ENCODE data around the gene MYOM1. TPM values are rescaled to one million over a fixed set of nuclear protein-coding genes. Genes with fewer than 3 reads are reported as not detected.
"Not testable (repeated sequence)": the region's sequence is repeated elsewhere in the genome, so short reads cannot be mapped to it uniquely, and the experiment has no call there.

MYOM1 gene
- total RNA-seq, 1 donor from 2014 or later = 1.3 TPM

- H3K9me3 Mint-ChIP-seq (ENCODE audit: unreplicated experiment) = no peaks in the 10 kb centered on the region
- DNase-seq = no peak
- no peak overlapping the region for H3K27ac Mint-ChIP-seq (ENCODE audit: unreplicated experiment)
- H3K36me3 Mint-ChIP-seq (ENCODE audit: unreplicated experiment) = no peaks in the 10 kb centered on the region
- H3K4me1 Mint-ChIP-seq (ENCODE audit: low read depth, unreplicated experiment) = no peaks in the 10 kb centered on the region
- no peaks in the 10 kb centered on the region for H3K27me3 Mint-ChIP-seq (ENCODE audit: unreplicated experiment)
- H3K4me3 Mint-ChIP-seq (ENCODE audit: unreplicated experiment) = no peak overlapping the region
- TF ChIP-seq CTCF (IDR thresholded peaks at IDR 0.05; ENCODE audit: partially characterized antibody, unreplicated experiment) = no peak
Observed at GRCh38 chr18:3226048-3226447, 6.3 kb upstream of the MYOM1 start.

- H3K4me3 Mint-ChIP-seq (ENCODE audit: unreplicated experiment) = no peak overlapping the region
- no peaks in the 10 kb centered on the region for H3K36me3 Mint-ChIP-seq (ENCODE audit: unreplicated experiment)
- H3K27me3 Mint-ChIP-seq (ENCODE audit: unreplicated experiment) = no peaks in the 10 kb centered on the region
- H3K9me3 Mint-ChIP-seq (ENCODE audit: unreplicated experiment) = no peaks in the 10 kb centered on the region
- no peak overlapping the region for H3K27ac Mint-ChIP-seq (ENCODE audit: unreplicated experiment)
- DNase-seq = no peak
- TF ChIP-seq CTCF (IDR thresholded peaks at IDR 0.05; ENCODE audit: partially characterized antibody, unreplicated experiment) = no peak
- no peaks in the 10 kb centered on the region for H3K4me1 Mint-ChIP-seq (ENCODE audit: low read depth, unreplicated experiment)
Observed at GRCh38 chr18:3225588-3225987, 5.8 kb upstream of the MYOM1 start.

- TF ChIP-seq CTCF (IDR thresholded peaks at IDR 0.05; ENCODE audit: partially characterized antibody, unreplicated experiment) = no peak
- H3K27me3 Mint-ChIP-seq (ENCODE audit: unreplicated experiment) = no peaks in the 10 kb centered on the region
Observed at GRCh38 chr18:3224223-3224622, 4.5 kb upstream of the MYOM1 start.

GRCh38 chr18:3223356-3223755 lies 3.6 kb upstream of the MYOM1 start:
- no peaks in the 10 kb centered on the region for H3K27me3 Mint-ChIP-seq (ENCODE audit: unreplicated experiment)
- no peak overlapping the region for H3K27ac Mint-ChIP-seq (ENCODE audit: unreplicated experiment)
- H3K4me3 Mint-ChIP-seq (ENCODE audit: unreplicated experiment) = no peak overlapping the region
- no peaks in the 10 kb centered on the region for H3K36me3 Mint-ChIP-seq (ENCODE audit: unreplicated experiment)
- TF ChIP-seq CTCF (IDR thresholded peaks at IDR 0.05; ENCODE audit: partially characterized antibody, unreplicated experiment) = no peak
- H3K9me3 Mint-ChIP-seq (ENCODE audit: unreplicated experiment) = no peaks in the 10 kb centered on the region
- peaks cover 9% of the 10 kb centered on the region for H3K4me1 Mint-ChIP-seq (ENCODE audit: low read depth, unreplicated experiment)
- DNase-seq = no peak

More at GRCh38 chr18:3224223-3224622, 4.5 kb upstream of the MYOM1 start:
- Mint-ChIP-seq H3K4me3 (ENCODE audit: unreplicated experiment) (no peak overlapping the region), H3K9me3 (ENCODE audit: unreplicated experiment) (no peaks in the 10 kb centered on the region), H3K36me3 (ENCODE audit: unreplicated experiment) (no peaks in the 10 kb centered on the region), H3K27ac (ENCODE audit: unreplicated experiment) (no peak overlapping the region), H3K4me1 (ENCODE audit: low read depth, unreplicated experiment) (peaks cover 9% of the 10 kb centered on the region)
- DNase-seq = no peak

- Mint-ChIP-seq H3K27me3 (ENCODE audit: unreplicated experiment) (no peaks in the 10 kb centered on the region), H3K4me1 (ENCODE audit: low read depth, unreplicated experiment) (peaks cover 9% of the 10 kb centered on the region), H3K36me3 (ENCODE audit: unreplicated experiment) (no peaks in the 10 kb centered on the region), H3K27ac (ENCODE audit: unreplicated experiment) (no peak overlapping the region), H3K9me3 (ENCODE audit: unreplicated experiment) (no peaks in the 10 kb centered on the region), H3K4me3 (ENCODE audit: unreplicated experiment) (no peak overlapping the region)
- TF ChIP-seq CTCF (IDR thresholded peaks at IDR 0.05; ENCODE audit: partially characterized antibody, unreplicated experiment) = no peak
- no peak for DNase-seq
Observed at GRCh38 chr18:3221496-3221895, 1.7 kb upstream of the MYOM1 start.

- not testable (repeated sequence) for H3K4me1 Mint-ChIP-seq (ENCODE audit: low read depth, unreplicated experiment); DNase-seq; H3K4me3 Mint-ChIP-seq (ENCODE audit: unreplicated experiment); H3K27ac Mint-ChIP-seq (ENCODE audit: unreplicated experiment); H3K27me3 Mint-ChIP-seq (ENCODE audit: unreplicated experiment); H3K36me3 Mint-ChIP-seq (ENCODE audit: unreplicated experiment); H3K9me3 Mint-ChIP-seq (ENCODE audit: unreplicated experiment)
Observed at GRCh38 chr18:3220868-3221267, 1.1 kb upstream of the MYOM1 start.

Data from glutamatergic neuron (in vitro differentiated cells).